ENCODE data around the gene BNIP5. TPM values are rescaled to one million over a fixed set of nuclear protein-coding genes. Genes with fewer than 3 reads are reported as not detected.

Gene BNIP5
- total and polyA plus RNA-seq, 3 experiments from 2014 or later = not detected

GRCh38 chr6:36302227-36302976 is 34.3 kb downstream of the BNIP5 start:
- peak; percentile 82 to 93 (median 85) for DNase-seq
- no peaks in the 10 kb centered on the region for H3K4me1 ChIP-seq (ENCODE audit: insufficient read depth, low read length)
- Mint-ChIP-seq H3K27me3 (peaks cover 13 to 32% of the 10 kb centered on the region in 2 donors), H3K9me3 (no peaks in the 10 kb centered on the region), H3K27ac (peak overlapping the region in 2 of 8 donors; percentile 19 to 25), H3K4me1 (peaks cover 5 to 7% (median 7%) of the 10 kb centered on the region in 3 donors), H3K4me3 (no peak overlapping the region), H3K36me3 (no peaks in the 10 kb centered on the region)
- no peaks in the 10 kb centered on the region for H3K36me3 ChIP-seq (ENCODE audit: insufficient read depth, low read length)
- H3K27ac ChIP-seq (ENCODE audit: low read depth, low read length) = no peak overlapping the region
- POLR2A ChIA-PET = interaction anchor here (1.0 kb wide), 1 partner anchor 179 kb away, joined by 5 read pairs; no protein-coding TSS in a partner anchor
- CTCF ChIA-PET = interaction anchor here (0.6 to 2.6 kb wide), 28 partner anchors 10 to 517 kb away, joined by 3 to 19 read pairs (median 3); partner anchors contain the start of genes MAPK13 and MAPK14
- H3K4me3 ChIP-seq (ENCODE audit: low read length) = no peak overlapping the region
- H3K9me3 ChIP-seq (ENCODE audit: low read length) = no peaks in the 10 kb centered on the region
- peaks cover 12% of the 10 kb centered on the region for H3K27me3 ChIP-seq (ENCODE audit: insufficient read depth, low read length, poor library complexity, severe bottlenecking)

- H3K36me3 Mint-ChIP-seq = no peaks in the 10 kb centered on the region
- peaks cover 5 to 7% (median 7%) of the 10 kb centered on the region in 3 donors for H3K4me1 Mint-ChIP-seq
- peaks cover 13 to 34% of the 10 kb centered on the region in 2 donors for H3K27me3 Mint-ChIP-seq
- Histone ChIP-seq H3K27ac (ENCODE audit: low read depth, low read length) (no peak overlapping the region), H3K27me3 (ENCODE audit: insufficient read depth, low read length, poor library complexity, severe bottlenecking) (peaks cover 12% of the 10 kb centered on the region), H3K4me1 (ENCODE audit: insufficient read depth, low read length) (no peaks in the 10 kb centered on the region), H3K4me3 (ENCODE audit: low read length) (no peak overlapping the region), H3K9me3 (ENCODE audit: low read length) (no peaks in the 10 kb centered on the region), H3K36me3 (ENCODE audit: insufficient read depth, low read length) (no peaks in the 10 kb centered on the region)
- CTCF ChIA-PET = interaction anchor here (0.6 to 2.6 kb wide), 25 partner anchors 10 to 486 kb away, joined by 3 to 19 read pairs (median 4); partner anchors contain the start of genes MAPK13 and MAPK14
- no peak for DNase-seq
- H3K27ac Mint-ChIP-seq = no peak overlapping the region
- H3K4me3 Mint-ChIP-seq = no peak overlapping the region
- no peaks in the 10 kb centered on the region for H3K9me3 Mint-ChIP-seq
- POLR2A ChIA-PET = interaction anchor here (1.0 kb wide), 1 partner anchor 178 kb away, joined by 5 read pairs; no protein-coding TSS in a partner anchor
These were observed 34.9 kb downstream of the BNIP5 start for GRCh38 chr6:36301781-36302180.

GRCh38 chr6:36301085-36301658 is 35.5 kb downstream of the BNIP5 start:
- Mint-ChIP-seq H3K27ac (no peak overlapping the region), H3K27me3 (peaks cover 13 to 34% of the 10 kb centered on the region in 2 donors), H3K4me3 (no peak overlapping the region), H3K9me3 (no peaks in the 10 kb centered on the region), H3K4me1 (peaks cover 5 to 7% (median 7%) of the 10 kb centered on the region in 3 donors), H3K36me3 (no peaks in the 10 kb centered on the region)
- Histone ChIP-seq H3K36me3 (ENCODE audit: insufficient read depth, low read length) (no peaks in the 10 kb centered on the region), H3K27ac (ENCODE audit: low read depth, low read length) (no peak overlapping the region), H3K4me3 (ENCODE audit: low read length) (no peak overlapping the region), H3K27me3 (ENCODE audit: insufficient read depth, low read length, poor library complexity, severe bottlenecking) (peaks cover 12% of the 10 kb centered on the region), H3K4me1 (ENCODE audit: insufficient read depth, low read length) (no peaks in the 10 kb centered on the region), H3K9me3 (ENCODE audit: low read length) (no peaks in the 10 kb centered on the region)
- ChIA-PET POLR2A (no interaction called here), CTCF (interaction anchor here (1.0 to 2.6 kb wide), 4 partner anchors 9 to 59 kb away, joined by 3 to 19 read pairs (median 3); no protein-coding TSS in a partner anchor)
- no peak for DNase-seq

GRCh38 chr6:36298027-36298426 is 38.7 kb downstream of the BNIP5 start:
- no peak overlapping the region for H3K4me3 Mint-ChIP-seq
- POLR2A ChIA-PET = no interaction called here
- no peaks in the 10 kb centered on the region for H3K36me3 Mint-ChIP-seq
- no peak overlapping the region for H3K27ac ChIP-seq (ENCODE audit: low read depth, low read length)
- no peaks in the 10 kb centered on the region for H3K4me1 ChIP-seq (ENCODE audit: insufficient read depth, low read length)
- no peak for DNase-seq
- peaks cover 12% of the 10 kb centered on the region for H3K27me3 ChIP-seq (ENCODE audit: insufficient read depth, low read length, poor library complexity, severe bottlenecking)
- no peaks in the 10 kb centered on the region for H3K9me3 Mint-ChIP-seq
- CTCF ChIA-PET = no interaction called here
- no peaks in the 10 kb centered on the region for H3K9me3 ChIP-seq (ENCODE audit: low read length)
- H3K36me3 ChIP-seq (ENCODE audit: insufficient read depth, low read length) = no peaks in the 10 kb centered on the region
- H3K4me3 ChIP-seq (ENCODE audit: low read length) = no peak overlapping the region
- no peak overlapping the region for H3K27ac Mint-ChIP-seq
- peaks cover 5 to 7% (median 7%) of the 10 kb centered on the region in 3 donors for H3K4me1 Mint-ChIP-seq
- peaks cover 15 to 34% of the 10 kb centered on the region in 2 donors for H3K27me3 Mint-ChIP-seq

- Mint-ChIP-seq H3K27me3 (peaks cover 17 to 33% of the 10 kb centered on the region in 2 donors), H3K36me3 (no peaks in the 10 kb centered on the region), H3K4me3 (no peak overlapping the region), H3K27ac (no peak overlapping the region), H3K4me1 (peaks cover 2 to 4% (median 4%) of the 10 kb centered on the region in 3 donors), H3K9me3 (no peaks in the 10 kb centered on the region)
- Histone ChIP-seq H3K9me3 (ENCODE audit: low read length) (no peaks in the 10 kb centered on the region), H3K27ac (ENCODE audit: low read depth, low read length) (no peak overlapping the region), H3K36me3 (ENCODE audit: insufficient read depth, low read length) (no peaks in the 10 kb centered on the region), H3K27me3 (ENCODE audit: insufficient read depth, low read length, poor library complexity, severe bottlenecking) (peaks cover 12% of the 10 kb centered on the region), H3K4me3 (ENCODE audit: low read length) (no peak overlapping the region), H3K4me1 (ENCODE audit: insufficient read depth, low read length) (no peaks in the 10 kb centered on the region)
- ChIA-PET POLR2A (no interaction called here), CTCF (no interaction called here)
- DNase-seq = no peak
These were observed 39.2 kb downstream of the BNIP5 start for GRCh38 chr6:36297511-36297910.

GRCh38 chr6:36297051-36297450 is 39.6 kb downstream of the BNIP5 start:
- H3K4me1 Mint-ChIP-seq = no peaks in the 10 kb centered on the region
- CTCF ChIA-PET = no interaction called here
- Histone ChIP-seq H3K27ac (ENCODE audit: low read depth, low read length) (no peak overlapping the region), H3K36me3 (ENCODE audit: insufficient read depth, low read length) (no peaks in the 10 kb centered on the region), H3K4me1 (ENCODE audit: insufficient read depth, low read length) (no peaks in the 10 kb centered on the region), H3K9me3 (ENCODE audit: low read length) (no peaks in the 10 kb centered on the region), H3K27me3 (ENCODE audit: insufficient read depth, low read length, poor library complexity, severe bottlenecking) (peaks cover 9% of the 10 kb centered on the region), H3K4me3 (ENCODE audit: low read length) (no peak overlapping the region)
- POLR2A ChIA-PET = no interaction called here
- no peak overlapping the region for H3K27ac Mint-ChIP-seq
- H3K27me3 Mint-ChIP-seq = peaks cover 15 to 28% of the 10 kb centered on the region in 2 donors
- no peak overlapping the region for H3K4me3 Mint-ChIP-seq
- H3K9me3 Mint-ChIP-seq = no peaks in the 10 kb centered on the region
- H3K36me3 Mint-ChIP-seq = no peaks in the 10 kb centered on the region
- no peak for DNase-seq

GRCh38 chr6:36296240-36296639 is 40.4 kb downstream of the BNIP5 start:
- DNase-seq = no peak
- Mint-ChIP-seq H3K27me3 (peaks cover 12 to 26% of the 10 kb centered on the region in 2 donors), H3K36me3 (no peaks in the 10 kb centered on the region), H3K4me3 (no peak overlapping the region), H3K27ac (peak overlapping the region in 1 of 8 donors; percentile 64), H3K9me3 (no peaks in the 10 kb centered on the region), H3K4me1 (no peaks in the 10 kb centered on the region)
- Histone ChIP-seq H3K27me3 (ENCODE audit: insufficient read depth, low read length, poor library complexity, severe bottlenecking) (peaks cover 3% of the 10 kb centered on the region), H3K27ac (ENCODE audit: low read depth, low read length) (no peak overlapping the region), H3K4me1 (ENCODE audit: insufficient read depth, low read length) (no peaks in the 10 kb centered on the region), H3K36me3 (ENCODE audit: insufficient read depth, low read length) (no peaks in the 10 kb centered on the region), H3K9me3 (ENCODE audit: low read length) (no peaks in the 10 kb centered on the region), H3K4me3 (ENCODE audit: low read length) (no peak overlapping the region)
- CTCF ChIA-PET = interaction anchor here (1.0 kb wide), 1 partner anchor 268 kb away, joined by 3 read pairs; the partner anchor contains the start of gene MAPK14
- POLR2A ChIA-PET = no interaction called here

- peaks cover 8 to 17% of the 10 kb centered on the region in 2 donors for H3K27me3 Mint-ChIP-seq
- H3K36me3 Mint-ChIP-seq = no peaks in the 10 kb centered on the region
- Histone ChIP-seq H3K27me3 (ENCODE audit: insufficient read depth, low read length, poor library complexity, severe bottlenecking) (no peaks in the 10 kb centered on the region), H3K9me3 (ENCODE audit: low read length) (no peaks in the 10 kb centered on the region), H3K36me3 (ENCODE audit: insufficient read depth, low read length) (no peaks in the 10 kb centered on the region), H3K27ac (ENCODE audit: low read depth, low read length) (no peak overlapping the region), H3K4me1 (ENCODE audit: insufficient read depth, low read length) (peaks cover 7% of the 10 kb centered on the region), H3K4me3 (ENCODE audit: low read length) (no peak overlapping the region)
- no peak overlapping the region for H3K27ac Mint-ChIP-seq
- POLR2A ChIA-PET = no interaction called here
- no peaks in the 10 kb centered on the region for H3K9me3 Mint-ChIP-seq
- H3K4me3 Mint-ChIP-seq = no peak overlapping the region
- peaks cover 4 to 7% (median 7%) of the 10 kb centered on the region in 3 donors for H3K4me1 Mint-ChIP-seq
- CTCF ChIA-PET = interaction anchor here (1.1 to 3.6 kb wide), 3 partner anchors 9 to 12 kb away, joined by 3 to 19 read pairs (median 4); no protein-coding TSS in a partner anchor
- DNase-seq = no peak
These were observed 44.5 kb downstream of the BNIP5 start for GRCh38 chr6:36292170-36292569.

All from CD8-positive, alpha-beta memory T cell (primary cell).